ENCODE measurements around the gene EDARADD. TPM values are rescaled to one million over a fixed set of nuclear protein-coding genes. Genes with fewer than 3 reads are reported as not detected.
"Not testable (repeated sequence)": the region's sequence is repeated elsewhere in the genome, so short reads cannot be mapped to it uniquely, and the experiment has no call there.

Gene EDARADD
- total RNA-seq (10 to 100 TPM; 23.3 to 24.6 TPM), polyA plus RNA-seq (16.2 TPM)

DNA sequence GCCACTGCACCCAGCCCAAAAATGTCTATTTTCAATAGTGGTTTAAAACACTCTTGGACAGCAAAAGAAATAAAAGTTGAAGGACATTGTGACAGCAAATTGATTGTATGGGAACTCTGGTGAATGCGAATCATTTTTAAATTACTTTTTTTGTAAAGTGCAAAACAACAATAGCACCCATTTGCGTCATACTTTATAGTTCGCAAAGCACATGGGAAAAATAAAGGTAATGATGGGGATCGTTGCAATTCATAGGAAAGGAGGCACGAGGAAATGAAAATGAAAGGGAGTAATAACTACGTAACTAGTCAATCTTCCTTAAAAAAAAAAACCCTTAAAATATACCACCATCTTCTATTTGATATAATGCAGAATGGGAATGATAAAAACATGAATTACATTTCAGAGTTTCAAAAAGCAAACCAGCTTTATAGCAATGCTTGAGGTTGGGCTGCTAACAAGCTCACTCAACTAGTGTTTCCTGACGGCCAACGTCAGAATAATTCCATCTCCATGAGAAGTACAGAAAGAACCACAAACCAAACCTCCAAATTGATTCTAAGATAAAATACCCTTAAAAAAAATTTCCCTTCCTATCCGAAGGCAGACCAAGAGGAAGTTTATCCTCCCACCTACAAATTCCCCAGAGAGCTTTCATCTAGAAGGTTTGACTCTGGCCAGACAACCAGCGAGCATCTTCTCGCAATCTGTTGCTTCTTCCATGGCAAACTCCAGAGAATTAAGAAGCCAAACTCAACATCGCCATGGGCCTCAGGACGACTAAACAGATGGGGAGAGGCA, at the start of gene EDARADD:
Gene EDARADD, plus strand, starts transcription at position 606 of the 801 bp plus-strand sequence. Its CDS starts 159 bp downstream, at position 765.
- Mint-ChIP-seq H3K4me3 (peak within 1 kb of the TSS; percentile 89 to 99 (median 95)), H3K9me3 (no peaks in the 10 kb centered on the region), H3K36me3 (peaks cover 0 to 8% (median 0%) of the 10 kb centered on the region in 3 donors), H3K4me1 (peaks cover 31 to 46% (median 41%) of the 10 kb centered on the region in 3 donors), H3K27ac (peak within 1 kb of the TSS; percentile 82 to 99 (median 96)), H3K27me3 (peaks cover 4 to 39% of the 10 kb centered on the region in 2 donors)
- Histone ChIP-seq H3K4me3 (ENCODE audit: low read length) (peak within 1 kb of the TSS; percentile 79), H3K9me3 (ENCODE audit: low read length) (no peaks in the 10 kb centered on the region), H3K36me3 (ENCODE audit: insufficient read depth, low read length) (no peaks in the 10 kb centered on the region), H3K27me3 (ENCODE audit: insufficient read depth, low read length, poor library complexity, severe bottlenecking) (no peaks in the 10 kb centered on the region), H3K27ac (ENCODE audit: low read depth, low read length) (peak within 1 kb of the TSS; percentile 82), H3K4me1 (ENCODE audit: insufficient read depth, low read length) (peaks cover 17% of the 10 kb centered on the region)
- POLR2A ChIA-PET: interaction anchor here (0.6 to 1.6 kb wide), 2 partner anchors 18 to 22 kb away, joined by 10 to 14 read pairs; no protein-coding TSS in a partner anchor
- no peak for DNase-seq
- CTCF ChIA-PET: interaction anchor here (1.0 to 3.0 kb wide), 4 partner anchors 8 to 57 kb away, joined by 3 to 11 read pairs (median 3); no protein-coding TSS in a partner anchor

GRCh38 chr1:236345728-236346127, 48.4 kb upstream of the EDARADD start:
- no peaks in the 10 kb centered on the region for H3K27me3 ChIP-seq (ENCODE audit: insufficient read depth, low read length, poor library complexity, severe bottlenecking)

GRCh38 chr1:236348071-236348470, 46.0 kb upstream of the EDARADD start:
- Histone ChIP-seq H3K4me3 (ENCODE audit: low read length) (no peak overlapping the region), H3K4me1 (ENCODE audit: insufficient read depth, low read length) (no peaks in the 10 kb centered on the region), H3K27me3 (ENCODE audit: insufficient read depth, low read length, poor library complexity, severe bottlenecking) (no peaks in the 10 kb centered on the region), H3K9me3 (ENCODE audit: low read length) (no peaks in the 10 kb centered on the region), H3K36me3 (ENCODE audit: insufficient read depth, low read length) (no peaks in the 10 kb centered on the region), H3K27ac (ENCODE audit: low read depth, low read length) (no peak overlapping the region)
- no peak overlapping the region for H3K27ac Mint-ChIP-seq
- peaks cover 0 to 2% (median 0%) of the 10 kb centered on the region in 3 donors for H3K36me3 Mint-ChIP-seq
- POLR2A ChIA-PET: no interaction called here
- no peak overlapping the region for H3K4me3 Mint-ChIP-seq
- H3K27me3 Mint-ChIP-seq: peaks cover 4 to 27% of the 10 kb centered on the region in 2 donors
- H3K9me3 Mint-ChIP-seq: no peaks in the 10 kb centered on the region
- no peak for DNase-seq
- H3K4me1 Mint-ChIP-seq: no peaks in the 10 kb centered on the region
- CTCF ChIA-PET: no interaction called here

More at GRCh38 chr1:236345728-236346127, 48.4 kb upstream of the EDARADD start:
- no peaks in the 10 kb centered on the region for H3K9me3 ChIP-seq (ENCODE audit: low read length)
- no peak overlapping the region for H3K27ac Mint-ChIP-seq
- ChIA-PET CTCF (interaction anchor here (0.8 kb wide), 1 partner anchor 10 kb away, joined by 3 read pairs; no protein-coding TSS in a partner anchor), POLR2A (no interaction called here)
- no peak overlapping the region for H3K4me3 ChIP-seq (ENCODE audit: low read length)
- peaks cover 4 to 20% of the 10 kb centered on the region in 2 donors for H3K27me3 Mint-ChIP-seq
- no peak for DNase-seq
- H3K4me1 Mint-ChIP-seq: no peaks in the 10 kb centered on the region
- H3K27ac ChIP-seq (ENCODE audit: low read depth, low read length): no peak overlapping the region
- no peaks in the 10 kb centered on the region for H3K9me3 Mint-ChIP-seq
- H3K4me3 Mint-ChIP-seq: no peak overlapping the region
- no peaks in the 10 kb centered on the region for H3K4me1 ChIP-seq (ENCODE audit: insufficient read depth, low read length)
- H3K36me3 ChIP-seq (ENCODE audit: insufficient read depth, low read length): no peaks in the 10 kb centered on the region
- H3K36me3 Mint-ChIP-seq: peaks cover 0 to 2% (median 0%) of the 10 kb centered on the region in 3 donors

GRCh38 chr1:236350308-236350707, 43.8 kb upstream of the EDARADD start:
- Histone ChIP-seq H3K4me3 (ENCODE audit: low read length) (no peak overlapping the region), H3K4me1 (ENCODE audit: insufficient read depth, low read length) (no peaks in the 10 kb centered on the region), H3K27me3 (ENCODE audit: insufficient read depth, low read length, poor library complexity, severe bottlenecking) (no peaks in the 10 kb centered on the region), H3K9me3 (ENCODE audit: low read length) (no peaks in the 10 kb centered on the region), H3K27ac (ENCODE audit: low read depth, low read length) (no peak overlapping the region), H3K36me3 (ENCODE audit: insufficient read depth, low read length) (no peaks in the 10 kb centered on the region)
- no peak for DNase-seq
- Mint-ChIP-seq H3K27me3 (peaks cover 4 to 27% of the 10 kb centered on the region in 2 donors), H3K36me3 (peaks cover 0 to 2% (median 0%) of the 10 kb centered on the region in 3 donors), H3K4me1 (no peaks in the 10 kb centered on the region), H3K9me3 (no peaks in the 10 kb centered on the region), H3K27ac (no peak overlapping the region), H3K4me3 (no peak overlapping the region)
- ChIA-PET POLR2A (no interaction called here), CTCF (no interaction called here)

GRCh38 chr1:236351875-236352573, 42.1 kb upstream of the EDARADD start:
- Mint-ChIP-seq H3K4me1 (no peaks in the 10 kb centered on the region), H3K9me3 (no peaks in the 10 kb centered on the region), H3K27me3 (peaks cover 5 to 27% of the 10 kb centered on the region in 2 donors), H3K27ac (no peak overlapping the region), H3K4me3 (no peak overlapping the region), H3K36me3 (peaks cover 0 to 2% (median 0%) of the 10 kb centered on the region in 3 donors)
- no peak overlapping the region for H3K4me3 ChIP-seq (ENCODE audit: low read length)
- POLR2A ChIA-PET: no interaction called here
- DNase-seq: no peak
- H3K36me3 ChIP-seq (ENCODE audit: insufficient read depth, low read length): no peaks in the 10 kb centered on the region
- no peaks in the 10 kb centered on the region for H3K4me1 ChIP-seq (ENCODE audit: insufficient read depth, low read length)
- H3K9me3 ChIP-seq (ENCODE audit: low read length): no peaks in the 10 kb centered on the region
- CTCF ChIA-PET: no interaction called here
- no peak overlapping the region for H3K27ac ChIP-seq (ENCODE audit: low read depth, low read length)
- H3K27me3 ChIP-seq (ENCODE audit: insufficient read depth, low read length, poor library complexity, severe bottlenecking): no peaks in the 10 kb centered on the region

- H3K4me3 Mint-ChIP-seq; H3K36me3 Mint-ChIP-seq; H3K36me3 ChIP-seq (ENCODE audit: insufficient read depth, low read length); H3K4me1 Mint-ChIP-seq; H3K9me3 Mint-ChIP-seq; POLR2A ChIA-PET; H3K27ac Mint-ChIP-seq; H3K4me1 ChIP-seq (ENCODE audit: insufficient read depth, low read length); H3K27ac ChIP-seq (ENCODE audit: low read depth, low read length); CTCF ChIA-PET; H3K27me3 ChIP-seq (ENCODE audit: insufficient read depth, low read length, poor library complexity, severe bottlenecking); DNase-seq; H3K9me3 ChIP-seq (ENCODE audit: low read length); H3K4me3 ChIP-seq (ENCODE audit: low read length): not testable (repeated sequence)
- peaks cover 5 to 23% of the 10 kb centered on the region in 2 donors for H3K27me3 Mint-ChIP-seq
Measured at GRCh38 chr1:236352747-236353146, 41.3 kb upstream of the EDARADD start.

- DNase-seq: no peak
- POLR2A ChIA-PET: no interaction called here
- Histone ChIP-seq H3K27ac (ENCODE audit: low read depth, low read length) (no peak overlapping the region), H3K36me3 (ENCODE audit: insufficient read depth, low read length) (no peaks in the 10 kb centered on the region), H3K9me3 (ENCODE audit: low read length) (no peaks in the 10 kb centered on the region), H3K4me1 (ENCODE audit: insufficient read depth, low read length) (no peaks in the 10 kb centered on the region), H3K27me3 (ENCODE audit: insufficient read depth, low read length, poor library complexity, severe bottlenecking) (no peaks in the 10 kb centered on the region), H3K4me3 (ENCODE audit: low read length) (no peak overlapping the region)
- Mint-ChIP-seq H3K4me3 (no peak overlapping the region), H3K9me3 (peaks cover 6 to 14% (median 12%) of the 10 kb centered on the region in 5 donors), H3K36me3 (peaks cover 0 to 13% (median 2%) of the 10 kb centered on the region in 3 donors), H3K27me3 (peaks cover 5 to 20% of the 10 kb centered on the region in 2 donors), H3K4me1 (no peaks in the 10 kb centered on the region), H3K27ac (peak overlapping the region in 1 of 8 donors; percentile 33)
- CTCF ChIA-PET: no interaction called here
Measured at GRCh38 chr1:236353813-236354212, 40.3 kb upstream of the EDARADD start.
